Central memory CD8-positive, alpha-beta T cell (primary cell): ENCODE results near the gene DAD1.
"Not testable (repeated sequence)": the region's sequence is repeated elsewhere in the genome, so short reads cannot be mapped to it uniquely, and the experiment has no call there.

ENCODE experiments used
- ATAC-seq: fragments of 150-1000 bp; cut with Tn5 transposase; replicated peaks from 2 replicates; pipeline ENCODE4 v1.10.0; 2022; ENCODE audit warnings: mild to moderate bottlenecking, moderate FRiP score, moderate number of reproducible peaks; ENCODE audit not compliant: poor library complexity, severe bottlenecking; ENCODE audit errors: extremely low read depth
- DNase-seq, 2 donors: peaks; one replicate each; pipeline ENCODE4 v3.0.0; 2021; ENCODE audit warnings: low spot score in 2 of 2
- H3K27ac Mint-ChIP-seq: one replicate; pipeline ENCODE4 v1.8.0; 2022; ENCODE audit warnings: low read depth, mild to moderate bottlenecking, moderate library complexity, mixed read lengths
- H3K27me3 Mint-ChIP-seq: one replicate; pipeline ENCODE4 v1.8.0; 2022; ENCODE audit warnings: mixed read lengths
- H3K36me3 Mint-ChIP-seq: one replicate; pipeline ENCODE4 v1.8.0; 2022; ENCODE audit warnings: mild to moderate bottlenecking, moderate library complexity, mixed read lengths; ENCODE audit not compliant: insufficient read depth
- H3K4me1 Mint-ChIP-seq: one replicate; pipeline ENCODE4 v1.8.0; 2022; ENCODE audit warnings: mixed read lengths
- H3K4me3 Mint-ChIP-seq: one replicate; pipeline ENCODE4 v1.8.0; 2022; ENCODE audit warnings: mild to moderate bottlenecking, moderate library complexity, mixed read lengths
- H3K9me3 Mint-ChIP-seq: one replicate; pipeline ENCODE4 v1.8.0; 2022; ENCODE audit warnings: mixed read lengths

The DAD1 gene

GRCh38 chr14:22589096-22589839, at the start of gene DAD1:
TSS of gene DAD1 (minus strand) at chr14:22589224. CDS start at chr14:22589157, 67 bp downstream.
- H3K4me1 Mint-ChIP-seq = peaks cover 46% of the 10 kb centered on the region
- H3K36me3 Mint-ChIP-seq = peaks cover 32% of the 10 kb centered on the region
- DNase-seq = peak; percentile 100
- no peaks in the 10 kb centered on the region for H3K27me3 Mint-ChIP-seq
- peak; percentile 98 for ATAC-seq
- peak within 1 kb of the TSS; percentile 89 for H3K4me3 Mint-ChIP-seq
- H3K27ac Mint-ChIP-seq = peak within 1 kb of the TSS; percentile 97
- H3K9me3 Mint-ChIP-seq = no peaks in the 10 kb centered on the region

- H3K9me3 Mint-ChIP-seq, H3K4me3 Mint-ChIP-seq, H3K4me1 Mint-ChIP-seq, H3K36me3 Mint-ChIP-seq, ATAC-seq, H3K27ac Mint-ChIP-seq, DNase-seq: not testable (repeated sequence)
- H3K27me3 Mint-ChIP-seq = peaks cover 37% of the 10 kb centered on the region
These were observed 47.0 kb upstream of the DAD1 start for GRCh38 chr14:22635980-22636379.

GRCh38 chr14:22634233-22634900, 45.3 kb upstream of the DAD1 start:
- no peak for ATAC-seq
- Mint-ChIP-seq H3K27ac (no peak overlapping the region), H3K36me3 (no peaks in the 10 kb centered on the region)

GRCh38 chr14:22630486-22630885, 41.5 kb upstream of the DAD1 start:
- Mint-ChIP-seq H3K27me3 (peaks cover 72% of the 10 kb centered on the region), H3K4me1 (no peaks in the 10 kb centered on the region), H3K27ac (no peak overlapping the region), H3K36me3 (no peaks in the 10 kb centered on the region), H3K9me3 (no peaks in the 10 kb centered on the region), H3K4me3 (no peak overlapping the region)
- ATAC-seq = no peak
- no peak for DNase-seq

More at GRCh38 chr14:22634233-22634900, 45.3 kb upstream of the DAD1 start:
- Mint-ChIP-seq H3K27me3 (peaks cover 53% of the 10 kb centered on the region), H3K4me1 (no peaks in the 10 kb centered on the region), H3K4me3 (no peak overlapping the region), H3K9me3 (no peaks in the 10 kb centered on the region)
- no peak for DNase-seq

GRCh38 chr14:22630066-22630465, 41.0 kb upstream of the DAD1 start:
- DNase-seq (no peak), ATAC-seq (no peak)
- no peak overlapping the region for H3K27ac Mint-ChIP-seq
- no peaks in the 10 kb centered on the region for H3K9me3 Mint-ChIP-seq
- peaks cover 72% of the 10 kb centered on the region for H3K27me3 Mint-ChIP-seq
- H3K4me1 Mint-ChIP-seq = no peaks in the 10 kb centered on the region
- H3K4me3 Mint-ChIP-seq = no peak overlapping the region
- H3K36me3 Mint-ChIP-seq = no peaks in the 10 kb centered on the region

GRCh38 chr14:22629361-22629760, 40.3 kb upstream of the DAD1 start:
- H3K4me3 Mint-ChIP-seq = no peak overlapping the region
- DNase-seq = no peak
- no peak for ATAC-seq
- H3K27ac Mint-ChIP-seq = no peak overlapping the region
- H3K36me3 Mint-ChIP-seq = no peaks in the 10 kb centered on the region
- H3K27me3 Mint-ChIP-seq = peaks cover 68% of the 10 kb centered on the region
- no peaks in the 10 kb centered on the region for H3K4me1 Mint-ChIP-seq
- no peaks in the 10 kb centered on the region for H3K9me3 Mint-ChIP-seq

- no peaks in the 10 kb centered on the region for H3K36me3 Mint-ChIP-seq
These were observed 38.7 kb upstream of the DAD1 start for GRCh38 chr14:22627506-22628263.

GRCh38 chr14:22626590-22626989, 37.6 kb upstream of the DAD1 start:
- Mint-ChIP-seq H3K4me1 (no peaks in the 10 kb centered on the region), H3K27ac (peak overlapping the region; percentile 32), H3K27me3 (peaks cover 41% of the 10 kb centered on the region)

More at GRCh38 chr14:22627506-22628263, 38.7 kb upstream of the DAD1 start:
- ATAC-seq (no peak), DNase-seq (no peak)
- H3K4me3 Mint-ChIP-seq = no peak overlapping the region
- H3K27me3 Mint-ChIP-seq = peaks cover 51% of the 10 kb centered on the region
- H3K27ac Mint-ChIP-seq = no peak overlapping the region
- H3K9me3 Mint-ChIP-seq = no peaks in the 10 kb centered on the region
- no peaks in the 10 kb centered on the region for H3K4me1 Mint-ChIP-seq

GRCh38 chr14:22623047-22623446, 34.0 kb upstream of the DAD1 start:
- Mint-ChIP-seq H3K9me3 (no peaks in the 10 kb centered on the region), H3K4me3 (no peak overlapping the region), H3K27ac (no peak overlapping the region), H3K4me1 (no peaks in the 10 kb centered on the region), H3K27me3 (peaks cover 10% of the 10 kb centered on the region), H3K36me3 (no peaks in the 10 kb centered on the region)
- DNase-seq (no peak), ATAC-seq (no peak)

More at GRCh38 chr14:22626590-22626989, 37.6 kb upstream of the DAD1 start:
- no peaks in the 10 kb centered on the region for H3K9me3 Mint-ChIP-seq
- no peak for DNase-seq
- H3K36me3 Mint-ChIP-seq = no peaks in the 10 kb centered on the region
- ATAC-seq = no peak
- no peak overlapping the region for H3K4me3 Mint-ChIP-seq

GRCh38 chr14:22622255-22622654, 33.2 kb upstream of the DAD1 start:
- Mint-ChIP-seq H3K27ac (no peak overlapping the region), H3K36me3 (no peaks in the 10 kb centered on the region), H3K9me3 (no peaks in the 10 kb centered on the region), H3K27me3 (peaks cover 10% of the 10 kb centered on the region), H3K4me1 (no peaks in the 10 kb centered on the region), H3K4me3 (no peak overlapping the region)
- DNase-seq = no peak
- no peak for ATAC-seq

- H3K36me3 Mint-ChIP-seq, H3K27me3 Mint-ChIP-seq, DNase-seq, H3K9me3 Mint-ChIP-seq, H3K4me3 Mint-ChIP-seq, H3K4me1 Mint-ChIP-seq, ATAC-seq, H3K27ac Mint-ChIP-seq: not testable (repeated sequence)
These were observed 26.7 kb upstream of the DAD1 start for GRCh38 chr14:22615765-22616164.

- H3K4me1 Mint-ChIP-seq = no peaks in the 10 kb centered on the region
- H3K27ac Mint-ChIP-seq = no peak overlapping the region
- no peaks in the 10 kb centered on the region for H3K9me3 Mint-ChIP-seq
- H3K36me3 Mint-ChIP-seq = peaks cover 17% of the 10 kb centered on the region
- no peak for DNase-seq
- ATAC-seq = no peak
- no peaks in the 10 kb centered on the region for H3K27me3 Mint-ChIP-seq
- no peak overlapping the region for H3K4me3 Mint-ChIP-seq
These were observed 25.3 kb upstream of the DAD1 start for GRCh38 chr14:22614240-22614799.
